ENCODE results near the gene ADAMTS8.

ADAMTS8 gene, protein sequence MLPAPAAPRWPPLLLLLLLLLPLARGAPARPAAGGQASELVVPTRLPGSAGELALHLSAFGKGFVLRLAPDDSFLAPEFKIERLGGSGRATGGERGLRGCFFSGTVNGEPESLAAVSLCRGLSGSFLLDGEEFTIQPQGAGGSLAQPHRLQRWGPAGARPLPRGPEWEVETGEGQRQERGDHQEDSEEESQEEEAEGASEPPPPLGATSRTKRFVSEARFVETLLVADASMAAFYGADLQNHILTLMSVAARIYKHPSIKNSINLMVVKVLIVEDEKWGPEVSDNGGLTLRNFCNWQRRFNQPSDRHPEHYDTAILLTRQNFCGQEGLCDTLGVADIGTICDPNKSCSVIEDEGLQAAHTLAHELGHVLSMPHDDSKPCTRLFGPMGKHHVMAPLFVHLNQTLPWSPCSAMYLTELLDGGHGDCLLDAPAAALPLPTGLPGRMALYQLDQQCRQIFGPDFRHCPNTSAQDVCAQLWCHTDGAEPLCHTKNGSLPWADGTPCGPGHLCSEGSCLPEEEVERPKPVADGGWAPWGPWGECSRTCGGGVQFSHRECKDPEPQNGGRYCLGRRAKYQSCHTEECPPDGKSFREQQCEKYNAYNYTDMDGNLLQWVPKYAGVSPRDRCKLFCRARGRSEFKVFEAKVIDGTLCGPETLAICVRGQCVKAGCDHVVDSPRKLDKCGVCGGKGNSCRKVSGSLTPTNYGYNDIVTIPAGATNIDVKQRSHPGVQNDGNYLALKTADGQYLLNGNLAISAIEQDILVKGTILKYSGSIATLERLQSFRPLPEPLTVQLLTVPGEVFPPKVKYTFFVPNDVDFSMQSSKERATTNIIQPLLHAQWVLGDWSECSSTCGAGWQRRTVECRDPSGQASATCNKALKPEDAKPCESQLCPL

DNA sequence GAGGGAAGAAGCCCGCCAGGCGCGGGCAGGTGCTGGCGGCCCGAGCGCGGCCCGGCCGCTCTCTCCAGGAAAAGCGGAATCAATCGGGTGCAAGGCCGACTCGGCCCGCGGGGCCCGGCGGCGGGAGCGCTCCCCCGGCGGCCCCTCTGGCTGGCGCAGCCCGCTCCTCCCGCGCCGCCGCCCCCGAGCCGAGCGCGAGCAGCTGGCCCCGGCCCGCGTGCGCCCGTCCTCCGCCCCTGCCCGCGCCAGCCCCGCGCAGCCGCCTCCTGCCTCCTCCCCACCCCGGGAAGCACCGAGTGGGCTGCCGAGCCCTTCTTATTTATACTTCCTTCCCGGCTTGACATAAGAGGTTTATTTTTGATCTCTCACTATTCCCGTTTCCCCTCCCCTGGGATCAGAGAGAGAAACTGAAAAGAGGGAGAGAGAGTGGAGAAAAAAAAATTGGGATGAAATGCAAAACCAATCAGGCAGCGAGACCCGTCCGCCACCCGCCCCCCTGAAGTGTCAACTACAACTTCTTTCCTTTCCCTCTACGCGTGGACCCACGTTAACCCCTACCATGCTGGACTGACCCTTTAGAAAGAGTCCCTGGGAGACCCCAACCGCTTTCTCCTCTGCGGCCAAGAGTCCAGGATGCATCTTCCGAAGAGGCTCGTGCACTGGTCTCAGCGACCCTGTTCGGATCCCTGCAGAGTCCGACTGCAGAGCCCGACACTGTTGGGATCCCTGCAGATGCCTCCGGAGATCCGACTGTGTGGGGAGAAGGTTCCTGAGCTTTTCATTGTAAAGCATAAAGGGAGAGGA lies at the start of gene ADAMTS8:
Gene ADAMTS8 (minus strand): TSS at position 294 of the 804 bp plus-strand sequence. CDS start 323 bp downstream, outside the sequence.
- DNase-seq = no peak

DNA sequence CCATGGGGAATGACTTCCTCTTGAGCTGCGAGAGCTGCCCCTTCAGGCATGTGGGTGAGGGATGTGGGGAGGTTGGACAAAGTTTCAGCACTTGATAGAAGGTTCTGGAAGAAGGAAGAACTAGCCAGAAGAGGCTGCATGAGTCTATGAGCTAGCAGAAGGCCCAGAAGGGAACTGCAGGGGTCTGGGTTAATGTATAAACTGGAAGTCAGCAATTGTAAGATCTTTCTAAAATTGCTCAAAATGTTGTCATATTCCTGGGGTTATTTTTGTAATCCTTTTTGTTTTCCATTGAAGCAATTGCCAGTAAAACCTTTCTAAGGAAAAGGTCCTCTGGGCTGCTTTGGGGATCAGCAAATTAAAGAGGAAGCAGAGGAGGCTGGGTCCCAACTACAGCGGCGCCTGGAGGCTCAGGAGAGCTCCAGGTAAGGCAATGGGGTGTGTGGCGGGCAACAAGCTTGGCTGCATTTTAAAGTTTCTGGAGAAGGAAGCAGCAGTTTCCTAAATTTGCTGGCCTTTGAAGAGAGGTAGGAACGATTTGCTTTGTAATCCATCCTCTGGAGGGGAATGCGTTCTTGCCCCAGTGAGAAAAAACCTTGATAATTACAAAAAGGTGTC lies 49.3 kb upstream of the ADAMTS8 start:
- DNase-seq = no peak

DNA sequence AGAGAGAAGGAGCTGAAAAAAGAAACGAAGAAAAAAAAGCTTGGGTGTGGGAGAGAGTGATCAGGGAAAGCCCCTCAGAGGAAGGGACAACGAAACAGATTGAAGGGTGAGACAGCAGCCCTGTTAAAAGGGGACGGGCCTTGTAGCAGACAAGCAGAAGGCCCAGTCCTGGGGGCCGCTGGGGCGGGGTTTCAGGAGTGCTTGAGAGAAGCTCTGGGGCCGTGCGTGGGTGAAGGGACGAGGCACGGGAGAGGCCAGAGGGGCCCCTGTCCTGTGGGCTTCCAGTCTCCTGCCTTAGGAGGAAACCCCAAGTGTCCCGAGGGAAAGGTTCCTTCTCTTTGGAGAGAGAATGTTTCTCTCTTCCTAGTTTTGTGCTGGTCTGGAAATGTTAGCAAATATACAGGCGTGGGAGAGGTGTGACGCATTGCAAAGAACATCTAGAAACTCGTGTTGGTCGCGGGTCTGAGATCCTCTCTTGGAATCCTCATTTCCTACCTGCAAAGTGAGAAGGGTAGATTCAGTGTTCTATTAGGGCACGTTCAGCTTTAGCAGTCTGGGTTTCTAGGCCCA lies 48.6 kb upstream of the ADAMTS8 start:
- DNase-seq = no peak

DNA sequence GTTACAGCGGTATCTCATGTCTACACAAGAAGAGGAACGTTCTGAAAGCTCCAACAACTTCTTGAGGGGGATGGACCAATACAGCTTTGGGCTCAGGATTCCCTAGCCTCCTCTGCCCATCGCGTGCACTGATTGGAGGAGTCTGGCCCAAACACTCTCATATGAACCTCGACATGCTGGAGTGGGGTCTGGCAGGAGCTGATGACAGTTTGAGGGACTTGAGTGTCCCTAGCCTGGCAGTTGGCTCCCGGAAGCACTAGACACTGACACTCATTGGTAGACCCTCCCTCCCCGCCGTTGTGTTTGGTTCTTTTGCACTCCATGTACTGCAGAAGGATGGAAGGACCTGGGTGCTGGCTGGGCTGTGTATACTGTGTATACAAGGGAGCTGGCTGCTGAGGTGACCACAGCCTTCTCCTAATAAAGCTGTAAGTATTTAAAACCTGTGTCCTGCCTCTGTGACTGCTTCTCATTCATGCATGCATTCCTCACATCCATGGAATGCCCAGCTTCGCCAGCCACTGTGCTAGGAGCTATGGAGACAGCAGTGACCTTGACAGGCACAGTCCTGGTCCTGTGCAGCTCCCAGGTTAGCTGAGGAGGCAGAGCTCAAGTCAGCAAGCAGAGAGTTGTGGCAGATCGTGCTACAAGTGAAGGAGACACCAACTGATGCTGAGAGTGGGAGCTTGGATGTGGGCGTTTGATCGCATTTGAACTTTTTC lies 48.0 kb upstream of the ADAMTS8 start:
- no peak for DNase-seq

DNA sequence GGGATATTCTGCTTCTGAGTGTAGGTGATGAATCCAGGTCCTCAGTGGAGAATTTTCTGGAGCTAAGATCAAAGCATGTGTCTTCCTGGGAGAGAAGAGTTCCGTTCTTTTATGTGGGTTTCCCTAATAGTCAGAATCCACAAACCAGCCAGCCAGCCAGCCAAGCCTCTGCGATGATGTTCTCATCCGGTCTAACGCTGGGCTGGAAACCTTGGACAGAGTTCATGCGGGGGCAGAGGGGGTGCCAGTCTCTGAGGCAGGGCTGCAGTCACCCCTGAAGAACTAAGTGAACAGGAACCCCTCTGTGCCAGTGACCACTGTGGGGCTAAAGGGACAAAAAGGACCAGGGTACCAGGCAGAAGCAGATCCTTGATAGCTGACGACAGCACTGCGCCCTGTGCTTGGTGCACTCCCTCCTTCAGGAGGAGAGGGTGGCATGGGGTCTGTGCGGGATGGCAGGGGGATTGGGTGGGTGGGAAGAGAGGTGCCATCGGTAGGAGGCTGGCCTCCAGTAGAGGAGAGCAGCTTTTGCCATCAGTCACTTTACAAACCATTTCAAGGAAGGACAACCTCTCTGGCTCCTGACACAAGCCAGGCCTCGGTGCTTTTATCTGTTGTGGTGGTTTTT lies 47.1 kb upstream of the ADAMTS8 start:
- DNase-seq = no peak

DNA sequence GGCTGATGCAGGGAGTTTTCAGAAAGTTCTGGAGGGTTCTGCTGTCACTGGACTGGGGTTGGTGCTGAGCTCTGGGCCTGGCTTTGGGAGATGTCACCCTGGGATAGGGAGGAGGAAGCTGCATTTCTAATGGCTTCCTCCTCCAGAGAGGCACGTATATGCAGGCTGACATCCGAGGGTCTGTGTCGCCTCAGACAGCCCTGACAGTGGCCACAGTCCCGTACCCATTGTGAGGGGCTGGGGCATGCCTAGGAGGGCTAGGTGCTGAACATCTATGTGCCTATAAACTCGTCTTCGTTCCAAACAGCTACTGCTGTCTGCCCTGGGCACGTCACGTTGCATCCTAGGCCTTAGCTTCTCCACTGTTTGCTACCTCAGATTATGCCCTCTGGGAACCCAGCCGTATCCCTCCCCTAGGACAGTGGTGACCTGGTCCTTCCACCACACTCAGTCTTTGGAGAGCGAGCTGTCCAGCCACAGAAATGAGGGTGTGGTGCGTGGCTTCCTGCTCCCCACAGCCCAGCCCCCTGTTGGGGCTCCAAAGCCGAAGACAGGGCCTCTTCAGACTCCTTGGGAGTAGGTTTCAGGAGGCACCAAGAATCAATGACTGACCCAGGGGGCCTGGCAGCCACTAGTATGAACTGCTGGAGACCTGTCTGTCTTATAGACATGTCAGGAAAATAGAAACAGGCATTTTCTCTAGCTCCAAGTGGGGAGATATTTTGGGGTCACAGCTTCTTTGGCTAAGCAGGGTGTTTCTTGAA lies 46.4 kb upstream of the ADAMTS8 start:
- DNase-seq = no peak

DNA sequence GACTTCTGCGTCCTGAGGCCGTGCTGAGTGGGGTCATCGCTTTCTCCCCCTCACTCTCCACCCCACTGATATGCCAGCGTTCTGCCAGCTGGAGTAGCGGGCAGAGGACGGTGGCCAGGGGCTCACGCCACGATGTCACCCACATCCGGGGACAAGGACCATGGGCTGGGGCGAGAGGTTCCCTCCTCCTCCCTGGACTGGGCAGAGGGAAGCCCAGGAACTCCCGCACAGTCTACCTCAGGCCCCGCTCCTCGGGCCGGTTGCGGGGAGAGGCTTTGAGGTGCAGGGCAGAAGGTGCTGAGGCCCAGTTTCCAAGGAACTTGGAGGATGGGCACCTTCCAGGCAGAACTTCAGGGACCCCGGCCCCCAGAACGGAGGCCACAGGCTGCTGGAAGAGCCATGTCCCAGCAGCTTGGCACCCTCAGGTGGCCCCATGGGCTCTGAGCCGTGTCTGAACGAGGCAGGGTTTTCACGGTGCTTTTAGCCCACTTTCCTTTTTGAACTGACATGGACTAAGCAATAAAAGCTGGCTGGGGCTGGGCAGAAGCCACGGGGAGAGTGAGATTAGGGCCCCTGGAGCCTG lies 45.5 kb upstream of the ADAMTS8 start:
- no peak for DNase-seq

DNA sequence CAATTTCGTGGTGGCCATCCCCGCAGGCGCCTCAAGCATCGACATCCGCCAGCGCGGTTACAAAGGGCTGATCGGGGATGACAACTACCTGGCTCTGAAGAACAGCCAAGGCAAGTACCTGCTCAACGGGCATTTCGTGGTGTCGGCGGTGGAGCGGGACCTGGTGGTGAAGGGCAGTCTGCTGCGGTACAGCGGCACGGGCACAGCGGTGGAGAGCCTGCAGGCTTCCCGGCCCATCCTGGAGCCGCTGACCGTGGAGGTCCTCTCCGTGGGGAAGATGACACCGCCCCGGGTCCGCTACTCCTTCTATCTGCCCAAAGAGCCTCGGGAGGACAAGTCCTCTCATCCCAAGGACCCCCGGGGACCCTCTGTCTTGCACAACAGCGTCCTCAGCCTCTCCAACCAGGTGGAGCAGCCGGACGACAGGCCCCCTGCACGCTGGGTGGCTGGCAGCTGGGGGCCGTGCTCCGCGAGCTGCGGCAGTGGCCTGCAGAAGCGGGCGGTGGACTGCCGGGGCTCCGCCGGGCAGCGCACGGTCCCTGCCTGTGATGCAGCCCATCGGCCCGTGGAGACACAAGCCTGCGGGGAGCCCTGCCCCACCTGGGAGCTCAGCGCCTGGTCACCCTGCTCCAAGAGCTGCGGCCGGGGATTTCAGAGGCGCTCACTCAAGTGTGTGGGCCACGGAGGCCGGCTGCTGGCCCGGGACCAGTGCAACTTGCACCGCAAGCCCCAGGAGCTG lies 44.8 kb upstream of the ADAMTS8 start:
- DNase-seq = no peak

DNA sequence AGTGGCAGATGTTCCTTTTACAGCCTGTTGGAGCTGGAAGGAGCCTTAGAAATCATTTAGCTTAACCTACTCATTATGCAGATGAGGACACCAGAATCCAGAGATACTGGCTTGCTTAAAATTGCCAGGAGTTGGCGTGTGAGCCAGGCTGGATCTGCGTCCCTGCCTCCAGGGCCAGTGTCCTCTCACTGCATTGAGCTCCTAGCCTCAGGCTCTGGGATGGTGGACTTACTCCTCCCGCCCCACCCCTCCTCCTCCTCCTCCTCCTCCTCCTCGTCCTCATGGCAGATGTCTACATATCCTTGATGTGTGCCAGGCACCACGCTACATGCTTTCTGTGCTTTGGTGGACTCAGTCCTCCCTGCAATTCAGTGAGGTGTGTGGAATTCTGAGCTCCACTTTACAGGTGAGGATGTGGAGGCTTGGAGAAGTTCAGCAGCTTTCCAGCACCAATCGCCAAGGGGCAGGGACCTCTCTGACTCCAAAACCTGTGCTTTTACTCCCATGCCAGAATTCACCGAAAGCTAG lies 44.1 kb upstream of the ADAMTS8 start:
- DNase-seq = no peak

DNA sequence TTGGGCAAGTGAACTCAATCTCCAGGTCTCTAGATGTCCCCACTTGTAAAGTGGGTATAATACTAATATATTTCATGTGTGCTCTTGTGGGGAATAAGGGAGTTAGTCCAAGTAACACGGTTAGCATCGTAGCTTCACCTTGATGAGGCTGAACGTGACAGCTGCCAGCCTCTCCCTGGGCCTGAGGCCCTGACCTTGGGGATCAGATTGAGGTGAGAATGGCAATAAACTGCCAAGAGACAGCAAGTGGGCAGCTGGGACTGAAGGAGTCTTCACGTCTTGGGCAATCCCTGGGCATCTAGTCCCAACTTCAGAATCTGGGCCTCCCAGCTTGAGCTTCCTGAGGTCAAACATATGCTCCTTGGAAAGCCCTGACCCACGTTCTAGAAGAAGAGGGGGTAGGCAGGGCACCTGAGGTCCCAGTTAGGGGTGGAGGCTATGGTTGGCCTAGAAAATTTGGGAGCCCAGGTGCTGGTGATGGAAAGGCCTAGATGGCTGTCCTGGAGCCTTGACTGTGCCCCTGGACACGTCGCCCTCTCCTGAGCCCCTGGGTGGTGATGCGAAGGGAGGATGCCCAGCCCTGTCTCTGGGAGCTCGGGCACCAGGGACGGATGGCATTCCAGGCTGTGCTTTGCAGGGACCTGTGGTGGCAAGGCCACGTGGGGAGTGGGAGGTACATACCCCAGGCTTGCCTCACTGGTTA lies 43.5 kb upstream of the ADAMTS8 start:
- no peak for DNase-seq

DNA sequence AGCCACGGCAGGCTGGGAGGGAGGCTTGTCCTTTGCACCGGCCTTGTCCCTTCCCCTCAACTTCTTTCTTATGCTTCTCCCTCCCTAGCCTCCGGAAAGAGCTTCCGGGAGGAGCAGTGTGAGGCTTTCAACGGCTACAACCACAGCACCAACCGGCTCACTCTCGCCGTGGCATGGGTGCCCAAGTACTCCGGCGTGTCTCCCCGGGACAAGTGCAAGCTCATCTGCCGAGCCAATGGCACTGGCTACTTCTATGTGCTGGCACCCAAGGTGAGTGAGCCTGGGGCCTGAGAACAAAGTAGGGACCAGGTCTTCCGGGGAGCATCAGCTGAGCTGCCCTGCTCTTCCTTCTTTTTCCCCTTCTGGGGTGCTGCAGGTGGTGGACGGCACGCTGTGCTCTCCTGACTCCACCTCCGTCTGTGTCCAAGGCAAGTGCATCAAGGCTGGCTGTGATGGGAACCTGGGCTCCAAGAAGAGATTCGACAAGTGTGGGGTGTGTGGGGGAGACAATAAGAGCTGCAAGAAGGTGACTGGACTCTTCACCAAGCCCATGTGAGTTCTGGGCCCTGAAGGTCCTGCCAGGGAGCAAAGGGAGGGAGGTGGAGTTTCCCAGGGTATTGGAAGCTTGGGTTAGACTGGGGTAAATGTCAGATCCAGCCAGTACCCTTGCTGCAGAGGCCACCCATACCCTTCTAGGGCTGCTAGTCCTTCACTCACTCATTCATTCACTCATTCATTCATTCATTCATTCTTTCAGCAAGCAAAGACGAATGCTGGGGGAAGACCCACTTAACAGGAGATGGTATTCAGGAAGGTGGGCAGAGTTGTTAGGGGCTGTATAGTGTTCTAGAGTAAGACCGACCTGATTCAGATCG lies 42.7 kb upstream of the ADAMTS8 start:
- DNase-seq = no peak

DNA sequence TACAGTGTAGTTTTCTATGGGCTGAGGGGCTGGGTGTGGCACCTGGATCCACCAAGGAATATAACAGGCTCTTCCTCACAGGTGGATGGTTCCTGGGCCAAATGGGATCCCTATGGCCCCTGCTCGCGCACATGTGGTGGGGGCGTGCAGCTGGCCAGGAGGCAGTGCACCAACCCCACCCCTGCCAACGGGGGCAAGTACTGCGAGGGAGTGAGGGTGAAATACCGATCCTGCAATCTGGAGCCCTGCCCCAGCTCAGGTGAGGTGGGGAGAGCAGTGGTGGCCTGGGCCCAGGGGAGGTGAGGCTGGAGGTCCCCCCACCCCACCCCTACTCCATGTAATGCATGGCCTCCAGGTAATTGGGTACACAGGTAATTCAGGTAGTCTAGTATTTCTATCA lies 40.8 kb upstream of the ADAMTS8 start:
- no peak for DNase-seq

DNA sequence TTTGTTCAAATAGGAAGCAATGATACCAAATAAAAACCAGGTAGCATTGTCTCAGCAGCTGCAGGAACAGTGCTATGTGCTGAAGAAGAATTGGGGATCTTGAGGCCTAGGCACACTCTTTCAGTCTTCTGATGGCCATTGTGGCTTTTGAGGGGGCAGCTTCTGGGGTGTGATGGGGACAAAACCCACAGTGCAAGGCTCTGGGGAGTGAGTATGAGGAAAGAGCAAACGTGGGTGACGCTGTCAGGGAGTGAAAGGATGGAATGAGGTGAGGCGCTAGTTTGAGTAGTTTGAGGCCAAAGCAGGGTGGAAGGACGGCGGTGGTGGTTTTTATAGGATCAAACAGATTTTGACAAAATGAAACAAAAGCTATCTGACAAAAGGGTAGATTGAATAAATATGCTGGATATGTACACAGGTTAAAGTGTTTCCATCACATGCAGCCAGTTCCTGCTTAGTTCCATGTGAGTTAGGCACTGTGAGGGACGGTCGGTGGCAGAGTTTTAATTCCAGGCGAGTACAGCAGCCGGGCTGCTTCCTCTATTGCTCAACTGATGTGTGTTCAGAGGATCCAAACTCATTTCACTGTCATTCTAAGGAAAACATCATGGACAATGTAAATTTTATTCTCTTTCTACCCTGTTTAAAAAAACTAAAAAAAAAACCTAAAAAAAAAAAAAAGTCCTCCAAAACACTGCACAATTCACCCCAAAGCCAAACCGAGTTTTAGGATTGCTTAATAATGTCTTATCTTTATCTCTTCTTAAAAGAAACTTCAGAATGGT lies 38.9 kb upstream of the ADAMTS8 start:
- no peak for DNase-seq

DNA sequence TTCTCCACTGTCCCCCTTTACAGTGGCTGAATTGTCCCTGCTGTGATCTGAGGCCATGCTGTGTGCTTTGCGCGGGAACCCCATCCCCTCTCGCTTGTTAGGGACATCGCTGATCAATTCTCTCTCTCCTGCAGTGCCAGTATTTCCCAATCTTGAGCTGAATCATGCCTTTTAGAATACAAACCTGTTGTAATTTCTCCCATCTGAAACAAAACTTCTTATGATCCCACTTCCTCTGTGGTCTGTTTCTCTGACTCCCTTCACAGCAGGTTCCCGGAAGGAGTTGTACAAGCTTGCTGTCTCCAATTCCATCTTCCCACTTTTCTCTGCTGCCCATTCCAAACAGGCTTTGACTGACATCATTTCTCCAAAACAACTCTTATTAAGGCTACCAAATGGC lies 36.9 kb upstream of the ADAMTS8 start:
- no peak for DNase-seq

DNA sequence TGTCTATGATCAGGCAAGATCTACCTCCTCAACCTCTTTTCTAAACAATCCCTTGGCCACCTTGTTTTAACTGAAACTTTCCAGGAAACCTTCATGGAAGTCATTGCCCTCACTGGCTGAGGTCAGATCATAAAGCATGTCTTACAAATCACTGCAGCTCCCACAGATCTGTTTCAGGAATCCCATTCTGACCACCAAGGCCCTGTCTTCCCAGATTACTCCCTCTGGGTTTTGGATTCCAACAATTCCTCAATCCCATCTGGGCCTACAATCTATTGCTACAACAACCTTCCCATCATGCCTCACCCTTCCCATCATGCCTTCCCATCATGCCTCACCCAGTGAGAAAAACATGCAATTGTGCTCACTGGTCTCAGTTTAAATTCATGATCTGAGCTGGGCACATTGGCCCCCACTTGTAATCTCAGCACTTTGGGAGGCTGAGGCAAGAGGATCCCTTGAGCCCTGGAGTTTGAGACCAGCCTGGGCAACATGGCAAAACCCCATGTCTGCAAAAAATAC lies 35.9 kb upstream of the ADAMTS8 start:
- DNase-seq = no peak

DNA sequence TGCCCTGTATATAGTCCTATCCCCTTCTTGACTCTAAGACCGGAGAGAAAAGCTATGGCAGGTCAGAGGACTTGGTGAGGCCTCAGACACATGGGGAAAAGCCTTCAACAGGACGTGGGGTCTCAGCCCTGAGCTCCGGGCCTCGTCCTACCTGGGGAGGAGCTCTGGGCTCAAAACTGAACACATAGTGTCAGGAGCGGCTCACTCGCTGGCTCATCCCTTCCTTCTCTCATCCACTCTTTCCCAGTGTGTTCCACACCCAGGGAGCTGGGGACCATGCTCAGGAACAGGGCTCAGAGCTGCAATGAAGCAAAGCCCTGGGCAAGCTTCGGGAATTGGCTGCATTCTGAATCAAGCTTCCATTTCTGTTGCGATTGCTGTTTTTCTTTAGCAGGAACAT lies 34.5 kb upstream of the ADAMTS8 start:
- no peak for DNase-seq
